ENCODE measurements around the gene CAPN3.

Gene CAPN3

DNA sequence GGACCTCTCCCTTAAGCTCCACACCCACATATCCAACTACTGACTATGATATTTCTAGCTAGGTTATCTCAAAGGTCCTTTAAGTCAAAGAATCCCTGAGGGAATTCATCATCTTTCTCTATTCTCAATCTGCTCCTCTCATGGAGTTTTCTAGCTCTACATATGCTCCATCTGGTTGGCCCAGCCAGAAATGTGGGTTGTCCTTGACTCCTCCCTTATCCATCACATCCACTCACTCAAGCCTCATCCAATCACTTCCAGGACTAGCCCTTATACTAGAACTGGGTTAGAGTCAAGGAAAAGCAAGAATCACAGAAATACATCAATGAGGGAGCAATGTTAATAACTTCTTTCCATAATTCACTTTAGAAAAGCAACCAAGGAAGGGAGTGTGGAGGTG lies 86.2 kb downstream of the CAPN3 start:
- DNase-seq (ENCODE audit: low read depth): no peak
- TF ChIP-seq, protein P1, sequence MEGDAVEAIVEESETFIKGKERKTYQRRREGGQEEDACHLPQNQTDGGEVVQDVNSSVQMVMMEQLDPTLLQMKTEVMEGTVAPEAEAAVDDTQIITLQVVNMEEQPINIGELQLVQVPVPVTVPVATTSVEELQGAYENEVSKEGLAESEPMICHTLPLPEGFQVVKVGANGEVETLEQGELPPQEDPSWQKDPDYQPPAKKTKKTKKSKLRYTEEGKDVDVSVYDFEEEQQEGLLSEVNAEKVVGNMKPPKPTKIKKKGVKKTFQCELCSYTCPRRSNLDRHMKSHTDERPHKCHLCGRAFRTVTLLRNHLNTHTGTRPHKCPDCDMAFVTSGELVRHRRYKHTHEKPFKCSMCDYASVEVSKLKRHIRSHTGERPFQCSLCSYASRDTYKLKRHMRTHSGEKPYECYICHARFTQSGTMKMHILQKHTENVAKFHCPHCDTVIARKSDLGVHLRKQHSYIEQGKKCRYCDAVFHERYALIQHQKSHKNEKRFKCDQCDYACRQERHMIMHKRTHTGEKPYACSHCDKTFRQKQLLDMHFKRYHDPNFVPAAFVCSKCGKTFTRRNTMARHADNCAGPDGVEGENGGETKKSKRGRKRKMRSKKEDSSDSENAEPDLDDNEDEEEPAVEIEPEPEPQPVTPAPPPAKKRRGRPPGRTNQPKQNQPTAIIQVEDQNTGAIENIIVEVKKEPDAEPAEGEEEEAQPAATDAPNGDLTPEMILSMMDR (IDR thresholded peaks at IDR 0.05; ENCODE audit: low read length, missing control alignments): no peak
- H3K4me3 ChIP-seq (replicated peaks; ENCODE audit: low read depth, low read length): no peak overlapping the region

GRCh38 chr15:42447599-42447998 lies 88.3 kb downstream of the CAPN3 start:
- TF ChIP-seq, protein P1 (IDR thresholded peaks at IDR 0.05; ENCODE audit: low read length, missing control alignments): no peak
- no peak for DNase-seq (ENCODE audit: low read depth)
- H3K4me3 ChIP-seq (replicated peaks; ENCODE audit: low read depth, low read length): no peak overlapping the region

- TF ChIP-seq, protein P1 (IDR thresholded peaks at IDR 0.05; ENCODE audit: low read length, missing control alignments): no peak
Measured at GRCh38 chr15:42448281-42448680, 89.0 kb downstream of the CAPN3 start.

DNA sequence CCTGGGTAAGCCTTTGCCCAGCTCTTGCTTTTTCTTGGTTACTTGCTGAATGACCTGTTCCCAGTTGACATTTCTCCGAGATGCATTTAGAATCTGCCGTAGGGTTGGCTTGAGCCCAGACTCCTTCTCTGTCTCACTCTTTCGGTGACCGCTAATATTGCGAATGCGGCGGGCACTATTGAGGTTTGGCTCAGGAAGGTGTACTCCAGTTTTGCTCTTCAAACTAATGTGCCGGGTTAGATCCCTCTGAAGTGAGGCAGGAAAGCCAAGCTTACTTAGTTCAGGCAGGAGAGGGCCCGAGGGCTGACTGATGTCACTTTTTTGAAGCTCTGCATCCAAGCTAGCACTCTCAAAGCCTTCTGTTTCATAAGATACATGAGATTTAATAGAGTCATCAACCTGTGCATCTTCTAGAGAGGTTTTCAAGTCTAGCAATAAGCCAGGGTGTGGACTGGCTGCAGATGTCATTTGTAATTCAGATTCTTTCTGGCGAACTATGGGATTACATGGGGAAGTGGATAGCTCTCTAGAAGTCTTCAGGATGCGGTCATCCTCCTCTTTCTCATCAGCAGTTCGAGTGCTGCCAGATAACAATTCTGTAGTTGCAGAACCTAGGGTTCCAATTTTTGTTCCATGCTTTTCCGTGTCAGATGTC lies 90.6 kb downstream of the CAPN3 start:
- no peak for DNase-seq (ENCODE audit: low read depth)
- H3K4me3 ChIP-seq (replicated peaks; ENCODE audit: low read depth, low read length): no peak overlapping the region
- TF ChIP-seq, protein P1 (IDR thresholded peaks at IDR 0.05; ENCODE audit: low read length, missing control alignments): no peak

More at GRCh38 chr15:42448281-42448680, 89.0 kb downstream of the CAPN3 start:
- DNase-seq (ENCODE audit: low read depth): no peak
- no peak overlapping the region for H3K4me3 ChIP-seq (replicated peaks; ENCODE audit: low read depth, low read length)

DNA sequence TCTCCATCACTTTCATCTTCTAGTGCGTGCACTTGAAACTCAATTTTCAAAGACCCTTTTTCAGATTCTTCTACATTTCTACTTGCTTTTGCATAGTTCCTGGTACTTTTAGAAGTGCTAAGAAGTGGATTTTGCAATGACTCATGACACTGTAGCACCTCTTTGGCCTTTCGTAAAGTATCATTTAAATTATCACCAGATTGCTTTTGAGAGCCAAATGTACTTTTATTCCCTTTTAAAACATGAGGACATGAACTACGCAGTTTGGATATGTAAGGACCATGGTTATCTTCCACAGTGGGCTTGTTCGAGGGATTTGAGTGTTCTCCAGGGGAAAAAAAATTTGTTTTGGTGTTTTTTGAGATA lies 91.1 kb downstream of the CAPN3 start:
- no peak overlapping the region for H3K4me3 ChIP-seq (replicated peaks; ENCODE audit: low read depth, low read length)
- TF ChIP-seq, protein P1 (IDR thresholded peaks at IDR 0.05; ENCODE audit: low read length, missing control alignments): no peak
- no peak for DNase-seq (ENCODE audit: low read depth)

DNA sequence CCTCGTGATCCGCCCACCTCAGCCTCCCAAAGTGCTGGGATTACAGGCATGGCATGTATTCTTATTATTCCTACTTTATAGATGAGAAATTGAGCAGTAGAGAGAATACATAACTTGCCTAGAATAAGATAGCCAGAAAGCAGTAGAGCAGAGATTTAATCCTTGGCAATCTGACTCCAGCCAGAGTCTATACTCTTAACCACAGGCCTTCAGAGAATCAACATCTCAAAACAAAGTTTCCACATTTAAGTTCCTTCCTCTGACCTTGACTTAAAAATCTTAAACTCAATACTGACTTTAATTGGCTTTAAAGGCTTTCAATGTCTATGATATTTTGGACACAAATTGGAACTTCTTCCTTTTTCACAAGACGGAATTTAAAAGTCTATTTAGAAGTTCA lies 94.5 kb downstream of the CAPN3 start:
- TF ChIP-seq, protein P1 (IDR thresholded peaks at IDR 0.05; ENCODE audit: low read length, missing control alignments): no peak

GRCh38 chr15:42456531-42456930 lies 97.2 kb downstream of the CAPN3 start:
- TF ChIP-seq, protein P1 (IDR thresholded peaks at IDR 0.05; ENCODE audit: low read length, missing control alignments): no peak
- DNase-seq (ENCODE audit: low read depth): peak; percentile 27
- peak overlapping the region; percentile 37 for H3K4me3 ChIP-seq (replicated peaks; ENCODE audit: low read depth, low read length)

More for the DNA sequence above, 94.5 kb downstream of the CAPN3 start:
- no peak for DNase-seq (ENCODE audit: low read depth)
- H3K4me3 ChIP-seq (replicated peaks; ENCODE audit: low read depth, low read length): no peak overlapping the region
